Iris pigment epithelial cell (primary cell): Measurements from ENCODE around the gene OR4C15.

ENCODE experiments used
- DNase-seq: peaks from one replicate; pipeline ENCODE4 v3.0.0-alpha.2; 2011; ENCODE audit warnings: low read depth

OR4C15 gene

DNA sequence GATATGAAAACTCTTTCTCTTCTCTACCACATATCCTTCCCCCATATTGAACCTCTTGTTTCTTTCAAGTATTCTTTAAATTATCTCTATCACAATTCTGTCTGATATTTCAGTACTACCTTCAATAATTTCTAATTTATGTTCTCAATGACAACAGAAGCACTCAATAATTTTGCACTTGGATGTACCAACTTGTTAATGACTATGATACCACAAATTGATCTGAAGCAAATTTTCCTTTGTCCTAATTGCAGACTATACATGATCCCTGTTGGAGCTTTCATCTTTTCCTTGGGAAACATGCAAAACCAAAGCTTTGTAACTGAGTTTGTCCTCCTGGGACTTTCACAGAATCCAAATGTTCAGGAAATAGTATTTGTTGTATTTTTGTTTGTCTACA lies at the start of gene OR4C15:
Gene OR4C15 (plus strand): TSS at position 301 of the 400 bp plus-strand sequence. CDS start 0 bp downstream, at position 301.
- DNase-seq = no peak

DNA sequence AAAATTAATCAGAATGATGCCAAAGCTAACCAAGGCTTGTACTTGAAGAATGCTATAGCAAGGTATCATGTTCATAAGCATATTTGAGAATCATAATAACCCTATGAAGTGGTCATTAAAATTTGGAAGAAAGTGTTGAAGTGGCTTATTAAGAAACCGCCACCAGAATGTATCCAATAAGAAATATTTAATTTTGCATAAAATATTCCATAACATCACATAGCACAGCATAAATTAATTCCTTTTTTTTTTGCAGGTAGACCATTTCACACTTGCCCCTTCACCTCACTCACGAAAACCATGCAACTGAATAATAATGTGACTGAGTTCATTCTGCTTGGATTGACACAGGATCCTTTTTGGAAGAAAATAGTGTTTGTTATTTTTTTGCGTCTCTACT lies 17.6 kb downstream of the OR4C15 start, which contains the start of gene OR4C16:
Gene OR4C16 (plus strand): TSS at position 301 of the 400 bp plus-strand sequence. CDS start 0 bp downstream, at position 301.
- DNase-seq = no peak

- no peak for DNase-seq
These were observed 18.3 kb downstream of the OR4C15 start for GRCh38 chr11:55572548-55572947.
